H1 (cell line): ENCODE measurements around the gene RELL1. TPM values are rescaled to one million over a fixed set of nuclear protein-coding genes. Genes with fewer than 3 reads are reported as not detected.

Source experiments
- FOSL1 ChIP-seq: IDR thresholded peaks from 2 replicates; pipeline ENCODE4 v1.6.1; 2011; ENCODE audit warnings: mild to moderate bottlenecking, low read depth, low read length, moderate library complexity; ENCODE audit not compliant: insufficient read depth
- JUN ChIP-seq: IDR thresholded peaks from 2 replicates; pipeline ENCODE4 v1.6.1; 2011; ENCODE audit warnings: low read depth, mild to moderate bottlenecking, improper control_type of control experiment, low read length
- TCF12 ChIP-seq: IDR thresholded peaks from 2 replicates; pipeline ENCODE4 v1.6.1; 2011; ENCODE audit warnings: low read depth, mild to moderate bottlenecking, low read length
- polyA plus RNA-seq, 7 experiments: library from polyadenylated mRNA; depleted of rRNA in 3 of 7; stranded (reverse) in 5 of 7; unstranded in 2 of 7; fragments of >200 nt in 5 of 7; fragments of 200-250 nt in 2 of 7; gene quantifications; 1 replicate in 5 of 7; 2 replicates in 1 of 7; 4 replicates in 1 of 7; pipeline versions ENCODE4 v1.2.1 to v1.2.3, GENCODE V29; 2011 to 2013; ENCODE audit warnings: missing spikeins in 2 of 7, mixed read lengths in 2 of 7
- total RNA-seq: library from RNA; stranded (reverse); fragmentation: NEBNext Ultra II Directional; extraction: Animal tissue kit (Norgen Biotek cat#: 25700); gene quantifications from 2 replicates; pipeline ENCODE4 v1.2.1, GENCODE V29; 2021

The RELL1 gene
- total and polyA plus RNA-seq, 2 of the 8 experiments (the other 6 are each of a cell fraction or from before 2014, with no cell fraction given), result 2.1 to 14.1 TPM

DNA sequence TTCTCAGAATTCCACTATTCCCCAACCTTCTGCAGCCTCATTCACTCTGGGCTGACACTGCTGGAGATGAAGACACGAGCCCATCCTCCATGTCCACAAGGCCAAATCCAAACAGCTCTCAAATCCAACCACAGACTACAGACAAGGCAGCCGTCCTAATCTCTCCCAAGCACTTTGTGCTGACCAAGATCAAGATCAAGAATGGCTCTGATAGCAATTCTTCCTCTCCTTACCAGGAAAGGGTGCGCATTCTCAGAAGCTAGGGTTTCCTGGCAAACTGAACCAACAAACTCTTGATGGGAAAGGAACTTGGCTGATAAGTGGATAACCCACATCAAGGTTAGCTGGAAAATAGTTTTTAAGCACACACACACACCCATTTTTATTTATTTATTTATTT, 26.5 kb downstream of the RELL1 start (continued):
- TF ChIP-seq FOSL1 (no peak), JUN (no peak), TCF12 (no peak)
- TF ChIP-seq, all 59 proteins: peak for 0
